EH (cell line): Measurements from ENCODE around the gene LOC128125822.
"Not testable (repeated sequence)": the region's sequence is repeated elsewhere in the genome, so short reads cannot be mapped to it uniquely, and the experiment has no call there.

Source experiments
- DNase-seq: peaks from one replicate; pipeline ENCODE4 v3.0.0-alpha.2; 2015; ENCODE audit warnings: low read depth

The LOC128125822 gene

DNA sequence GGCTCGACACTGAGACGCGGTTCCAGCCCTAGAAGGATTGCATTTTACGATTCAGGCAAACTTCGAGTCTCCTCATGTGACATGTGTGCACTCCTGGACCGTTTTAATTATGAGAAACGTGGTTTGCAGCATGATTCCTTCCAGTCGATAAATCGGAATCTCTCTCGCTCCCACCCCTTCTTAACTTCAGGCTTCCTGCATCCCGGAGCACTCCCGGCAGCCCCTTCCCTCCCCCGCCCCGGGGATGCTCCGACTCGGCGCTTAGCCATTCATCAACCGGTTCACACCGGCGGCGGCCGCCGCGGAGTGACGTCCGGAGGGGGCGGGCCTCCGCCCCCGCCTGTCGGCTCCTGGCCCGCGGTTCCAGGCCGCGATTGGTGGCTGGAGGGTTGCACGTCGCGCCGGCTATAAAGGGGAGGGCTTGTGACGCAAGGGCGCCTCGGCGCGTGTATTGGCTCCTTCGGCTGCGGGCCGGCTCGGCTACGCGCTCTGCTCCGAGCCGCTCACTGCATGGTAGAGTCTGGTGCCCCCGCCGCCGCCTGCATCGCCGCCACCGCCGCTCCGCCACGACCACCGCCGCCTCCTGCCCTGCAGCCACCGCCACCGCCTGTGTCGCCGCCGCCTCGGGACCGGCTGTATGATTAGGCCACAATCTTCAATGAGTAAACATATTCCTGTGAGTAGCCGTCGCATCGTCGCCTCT, at the start of gene LOC128125822, which contains the start of gene PTP4A1:
Gene LOC128125822 (plus strand): TSS at position 437 of the 703 bp plus-strand sequence.
Gene PTP4A1 (plus strand): TSS at position 437 of the 703 bp plus-strand sequence. CDS start 4,401 bp downstream, outside the sequence.
- peak; percentile 97 for DNase-seq

- DNase-seq, result not testable (repeated sequence)
Measured at GRCh38 chr6:63522911-63523287, 49.4 kb upstream of the LOC128125822 start.

DNA sequence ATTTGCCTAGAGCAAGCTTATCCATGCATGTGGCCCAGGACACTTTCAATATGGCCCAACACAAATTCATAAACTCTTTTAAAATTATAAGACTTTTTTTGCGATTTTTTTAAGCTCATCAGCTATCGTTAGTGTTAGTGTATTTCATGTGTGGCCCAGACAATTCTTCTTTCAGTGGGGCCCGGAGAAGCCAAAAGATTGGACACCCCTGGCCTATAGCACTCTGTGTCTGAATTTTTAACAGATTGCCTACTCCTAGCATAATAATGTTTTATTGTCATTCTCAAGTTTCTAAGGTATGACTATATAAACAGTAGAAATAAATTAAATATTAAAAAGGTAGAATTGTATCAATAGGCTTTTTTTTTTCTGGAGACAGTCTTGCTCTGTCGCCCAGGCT, 48.6 kb upstream of the LOC128125822 start:
- no peak for DNase-seq

DNA sequence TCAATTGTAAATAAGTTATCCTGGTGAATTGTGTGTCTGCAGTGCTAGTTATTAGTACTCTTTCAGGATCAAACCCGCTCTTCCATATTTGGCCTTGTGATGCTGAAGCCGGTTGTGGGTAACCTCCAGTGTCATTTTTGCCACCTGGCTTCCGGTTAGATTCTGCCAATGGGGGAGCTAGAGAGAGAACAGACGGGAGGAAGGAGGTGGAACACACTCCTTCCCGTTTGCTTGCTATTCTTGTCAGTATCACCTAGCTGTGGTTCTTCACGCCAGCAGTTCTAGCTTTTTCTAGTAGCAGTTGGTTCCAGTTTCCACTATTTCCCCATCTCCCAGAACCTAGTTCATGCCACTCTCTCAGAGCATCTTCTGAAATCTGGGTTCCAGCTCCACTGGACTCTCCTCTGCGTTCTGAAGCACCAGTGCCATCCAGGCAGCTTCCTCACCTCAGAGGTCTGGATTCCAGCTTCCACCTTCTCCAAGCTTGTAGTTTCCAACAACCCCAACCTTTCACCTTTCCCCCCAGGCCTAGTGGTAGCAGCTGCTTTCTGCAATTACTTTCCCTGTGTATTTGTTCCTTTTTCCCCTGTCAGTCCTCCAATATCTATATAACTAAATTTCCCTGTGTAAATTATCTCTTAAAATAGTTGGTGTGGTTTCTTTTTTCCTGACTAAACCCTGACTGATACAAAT, 46.9 kb upstream of the LOC128125822 start:
- no peak for DNase-seq

DNA sequence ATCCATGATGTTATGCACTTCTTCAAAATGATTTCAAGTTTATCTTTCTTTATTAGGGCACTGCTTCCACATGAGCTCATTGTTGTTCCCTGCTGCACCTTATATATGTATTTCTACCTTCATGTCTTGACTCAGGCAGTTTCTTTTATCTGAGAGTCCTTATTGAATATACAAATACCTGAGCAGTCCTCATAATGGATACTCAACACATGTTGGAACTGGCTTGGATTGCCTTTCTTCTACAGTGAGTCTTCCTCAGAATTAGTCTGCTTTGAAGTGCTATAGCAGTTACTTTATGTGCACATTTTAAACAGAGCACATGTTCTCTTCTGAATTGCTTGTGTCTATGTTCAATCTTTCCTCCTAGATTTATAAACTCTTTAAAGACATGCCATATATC, 45.3 kb upstream of the LOC128125822 start:
- DNase-seq, result no peak

DNA sequence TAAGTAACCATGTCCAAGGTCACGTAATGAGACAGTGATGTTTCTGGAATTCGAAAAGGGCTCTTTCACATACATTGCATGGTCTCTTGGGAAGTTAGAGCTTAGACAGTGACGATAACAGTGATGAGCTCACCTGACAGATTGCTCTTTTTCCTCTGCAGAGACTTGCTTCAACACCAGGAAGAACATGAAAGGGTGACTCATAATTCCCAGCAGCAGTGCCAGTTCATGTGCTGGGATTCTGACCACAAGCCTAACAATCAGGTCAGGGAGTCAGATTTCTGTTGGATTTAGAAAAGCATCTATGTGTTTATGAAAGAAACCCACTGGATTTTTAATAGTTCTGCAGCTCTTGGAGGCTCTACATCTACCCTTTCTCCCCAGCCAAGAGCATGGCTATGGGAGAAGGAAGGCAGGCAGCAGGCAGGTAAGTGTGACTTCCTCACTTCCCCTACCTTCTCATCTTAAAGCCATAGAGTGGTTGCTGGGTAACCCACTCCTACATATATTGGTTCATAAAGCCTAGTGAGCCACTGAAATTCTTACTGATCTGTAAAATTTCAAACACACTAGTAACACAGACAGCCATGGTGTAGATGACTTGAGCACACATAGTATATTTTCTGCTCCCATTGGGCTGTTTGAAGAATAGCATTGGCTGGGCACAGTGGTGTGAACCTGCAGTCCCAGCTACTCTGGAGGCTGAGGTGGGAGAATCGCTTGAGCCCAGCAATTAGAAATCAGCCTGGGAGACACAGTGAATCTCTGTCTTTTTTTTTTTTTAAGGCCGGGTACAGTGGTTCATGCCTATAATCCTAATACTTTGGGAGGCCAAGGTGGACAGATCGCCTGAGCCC, 44.4 kb upstream of the LOC128125822 start:
- DNase-seq, result peak; percentile 78

DNA sequence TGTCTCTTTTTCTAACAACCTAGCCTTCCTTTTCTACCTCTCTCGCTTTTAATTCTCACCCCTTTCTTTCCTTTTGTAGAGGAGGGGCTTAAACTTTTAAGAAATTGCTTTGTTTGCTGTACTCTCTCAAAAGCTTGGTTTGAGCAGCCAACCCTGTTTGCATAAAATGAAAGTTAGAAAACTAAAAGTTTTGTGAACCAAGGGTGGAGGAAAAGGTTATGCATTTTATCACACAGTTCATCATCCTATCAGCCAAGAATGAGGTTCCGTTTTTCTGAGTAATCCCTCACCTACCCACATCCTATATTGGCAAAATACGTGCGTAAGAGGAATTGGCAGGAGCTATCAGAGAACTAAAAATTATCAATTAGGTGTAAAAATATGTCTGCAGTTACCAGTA, 42.8 kb upstream of the LOC128125822 start:
- no peak for DNase-seq

GRCh38 chr6:63530182-63530581, 42.1 kb upstream of the LOC128125822 start:
- DNase-seq, result no peak

DNA sequence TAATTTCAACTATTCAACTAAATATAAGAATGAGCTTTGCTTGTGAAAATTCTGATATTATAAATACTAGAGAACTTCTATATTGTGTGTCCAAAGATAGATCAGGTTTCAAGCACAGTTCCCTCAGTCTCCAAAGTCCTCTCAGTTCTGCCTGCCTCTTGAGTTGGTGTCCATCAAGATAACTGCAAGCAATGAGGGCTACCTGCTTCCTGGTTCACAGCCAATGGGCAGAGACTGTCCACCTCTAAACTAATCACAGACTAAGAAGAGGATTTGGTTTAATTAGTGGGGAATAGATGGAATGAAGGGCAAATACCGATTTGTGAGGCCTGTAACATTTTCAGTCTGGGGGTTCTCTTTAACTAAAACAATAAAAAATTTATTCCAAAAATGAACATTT, 41.3 kb upstream of the LOC128125822 start:
- no peak for DNase-seq

- no peak for DNase-seq
Measured at GRCh38 chr6:63533026-63533425, 39.3 kb upstream of the LOC128125822 start.

- no peak for DNase-seq
Measured at GRCh38 chr6:63533952-63534351, 38.3 kb upstream of the LOC128125822 start.

- no peak for DNase-seq
Measured at GRCh38 chr6:63537201-63537958, 34.9 kb upstream of the LOC128125822 start.

- DNase-seq, result no peak
Measured at GRCh38 chr6:63537959-63538300, 34.4 kb upstream of the LOC128125822 start.

GRCh38 chr6:63538550-63538949, 33.7 kb upstream of the LOC128125822 start:
- no peak for DNase-seq

GRCh38 chr6:63543001-63543400, 29.3 kb upstream of the LOC128125822 start:
- no peak for DNase-seq

DNA sequence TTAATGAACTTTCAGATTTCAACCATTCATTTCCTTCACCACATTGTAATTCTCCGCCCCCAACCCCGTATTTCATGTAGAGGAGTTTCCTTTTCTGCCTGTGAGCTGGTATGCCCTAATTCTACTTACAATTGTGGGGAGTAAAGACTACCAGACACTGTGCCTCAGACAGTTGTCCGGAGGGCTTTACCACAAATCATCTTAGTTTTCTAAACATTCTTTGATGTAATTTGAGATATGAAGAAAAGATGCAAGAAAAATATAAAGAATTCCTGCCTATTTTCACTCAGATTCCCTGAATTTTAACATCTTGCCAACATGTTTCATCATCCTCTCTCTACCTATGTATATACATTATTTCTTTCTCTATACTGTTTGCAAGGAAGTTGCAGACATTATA, 28.3 kb upstream of the LOC128125822 start:
- DNase-seq, result no peak

GRCh38 chr6:63546236-63546635, 26.0 kb upstream of the LOC128125822 start:
- DNase-seq, result no peak

DNA sequence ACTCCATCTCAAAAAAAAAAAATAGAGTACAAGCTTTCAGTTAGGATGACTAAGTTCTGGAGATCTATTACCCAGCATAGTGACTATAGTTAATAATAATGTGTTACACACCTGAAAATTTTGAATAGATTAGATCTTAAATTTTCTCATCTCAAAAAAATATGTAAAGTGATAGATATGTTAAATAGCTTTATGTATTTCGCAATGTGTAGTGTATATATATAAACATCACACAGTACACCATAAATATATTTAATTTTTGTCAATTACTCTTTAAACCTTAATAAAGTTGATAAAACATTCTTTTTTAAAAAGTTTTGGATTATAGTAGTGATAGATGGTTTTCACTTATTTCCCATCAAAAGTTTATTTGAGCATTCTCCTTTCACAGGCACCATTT, 25.6 kb upstream of the LOC128125822 start:
- no peak for DNase-seq

DNA sequence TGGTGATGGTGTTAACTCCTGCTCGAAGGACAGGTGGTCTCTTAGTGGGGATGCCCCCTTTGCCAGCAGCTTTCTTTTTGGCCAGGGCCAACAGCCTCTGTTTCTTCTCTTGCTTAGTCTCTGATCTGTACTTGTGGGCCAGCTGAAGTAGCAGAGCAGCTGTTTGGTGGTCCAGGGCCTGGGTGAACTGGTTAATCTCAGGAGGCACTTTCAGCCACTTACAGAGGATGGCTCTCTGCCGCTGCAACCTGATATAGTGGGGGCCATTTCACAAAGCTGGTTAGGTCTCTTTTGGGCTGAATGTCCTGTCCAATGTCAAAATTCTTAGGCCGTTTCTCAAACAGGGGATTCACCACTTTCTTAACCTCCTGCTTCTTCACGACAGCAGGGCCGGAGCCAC, 23.2 kb upstream of the LOC128125822 start:
- no peak for DNase-seq

- no peak for DNase-seq
Measured at GRCh38 chr6:63553208-63553607, 19.1 kb upstream of the LOC128125822 start.

DNA sequence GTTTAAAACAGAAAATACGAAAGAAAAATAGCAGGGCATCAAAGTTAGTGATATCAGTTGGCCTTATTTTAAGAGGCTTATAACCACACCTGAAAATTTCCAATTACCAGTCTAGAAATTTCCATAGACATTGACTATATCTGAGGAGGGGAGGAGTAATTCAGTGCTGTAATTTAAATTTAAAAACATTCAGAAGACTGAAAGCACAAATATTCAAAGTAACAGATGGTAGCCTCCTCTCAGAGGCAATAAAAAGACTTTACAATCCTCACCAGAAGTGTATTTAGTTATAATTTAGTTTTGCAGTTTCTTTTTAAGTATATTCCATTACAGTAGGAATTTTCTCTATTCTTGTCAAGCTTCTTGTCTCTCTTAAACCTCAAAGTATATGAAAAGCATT, 18.4 kb upstream of the LOC128125822 start:
- DNase-seq, result no peak

DNA sequence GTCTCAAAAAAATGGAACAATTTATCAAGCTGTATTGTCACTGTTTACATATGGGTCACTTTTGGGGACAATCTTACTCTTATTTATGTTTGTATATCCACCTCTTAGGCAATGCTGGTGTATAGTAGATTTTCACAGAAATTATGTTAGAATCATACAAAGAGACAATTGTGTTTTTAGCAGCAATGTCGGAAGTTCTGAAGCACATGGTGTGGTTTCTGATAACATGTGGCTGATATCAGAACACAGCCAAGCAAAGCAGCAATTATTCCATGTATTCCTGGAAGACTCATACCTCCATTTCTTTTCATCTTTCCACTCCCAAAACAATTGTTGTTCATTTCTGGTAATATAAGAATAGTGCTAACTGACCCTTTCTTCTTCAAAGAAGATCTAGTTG, 17.5 kb upstream of the LOC128125822 start:
- DNase-seq, result no peak
